ENCODE results near the gene SPNS2.

- no peak for TF ChIP-seq POLR2AphosphoS5 (IDR thresholded peaks at IDR 0.05; ENCODE audit: insufficient read depth in 1 of 2, low read depth in 1 of 2)
- TF ChIP-seq CTCF (IDR thresholded peaks at IDR 0.05), result no peak
- no peak for TF ChIP-seq POLR2A (IDR thresholded peaks at IDR 0.05)
These were observed 89.1 kb downstream of the SPNS2 start for GRCh38 chr17:4587803-4588202.

Data from vagina (tissue), 2 donors.